ENCODE results near the gene MRTFB.

The MRTFB gene

DNA sequence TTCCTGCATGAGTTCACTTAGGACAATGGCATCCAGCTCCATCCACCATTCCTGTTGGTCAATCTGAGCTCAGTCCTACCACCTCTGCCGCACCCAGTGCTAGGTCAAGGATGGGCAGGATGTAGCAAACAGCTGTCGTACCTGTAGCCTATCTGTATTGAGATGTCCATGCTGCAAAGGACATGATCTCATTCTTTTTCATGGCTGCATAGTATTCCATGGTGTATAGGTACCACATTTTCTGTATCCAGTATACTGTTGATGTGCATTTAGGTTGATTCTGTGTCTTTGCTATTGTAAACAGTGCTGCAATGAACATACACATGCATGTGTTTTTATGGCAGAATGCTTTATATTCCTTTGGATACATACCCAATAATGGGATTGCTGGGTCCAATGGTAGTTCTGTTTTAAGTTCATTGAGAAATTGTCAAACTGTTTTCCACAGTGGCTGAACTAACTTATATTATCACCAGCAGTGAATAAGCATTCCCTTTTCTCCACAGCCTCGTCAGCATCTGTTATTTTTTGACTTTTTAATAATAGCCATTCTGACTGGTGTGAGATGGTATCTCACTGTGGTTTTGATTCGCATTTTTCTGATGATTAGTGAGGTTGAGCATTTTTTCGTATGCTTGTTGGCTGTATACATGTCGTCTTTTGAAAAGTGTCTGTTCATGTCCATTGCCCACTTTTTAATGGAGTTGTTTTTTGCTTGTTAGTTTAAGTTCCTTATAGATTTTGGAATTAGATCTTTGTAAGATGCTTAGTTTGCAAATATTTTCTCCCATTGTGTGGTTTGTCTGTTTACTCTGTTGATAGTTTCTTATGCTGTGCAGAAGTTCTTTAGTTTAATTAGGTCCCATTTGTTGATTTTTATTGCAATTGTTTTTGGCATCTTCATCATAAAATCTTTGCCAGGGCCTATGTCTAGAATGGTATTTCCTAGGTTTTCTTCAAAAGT is 7.2 kb upstream of the MRTFB start:
- FAIRE-seq (no peak), DNase-seq (ENCODE audit: insufficient read length, low spot score) (no peak)
- TF ChIP-seq, protein P1, sequence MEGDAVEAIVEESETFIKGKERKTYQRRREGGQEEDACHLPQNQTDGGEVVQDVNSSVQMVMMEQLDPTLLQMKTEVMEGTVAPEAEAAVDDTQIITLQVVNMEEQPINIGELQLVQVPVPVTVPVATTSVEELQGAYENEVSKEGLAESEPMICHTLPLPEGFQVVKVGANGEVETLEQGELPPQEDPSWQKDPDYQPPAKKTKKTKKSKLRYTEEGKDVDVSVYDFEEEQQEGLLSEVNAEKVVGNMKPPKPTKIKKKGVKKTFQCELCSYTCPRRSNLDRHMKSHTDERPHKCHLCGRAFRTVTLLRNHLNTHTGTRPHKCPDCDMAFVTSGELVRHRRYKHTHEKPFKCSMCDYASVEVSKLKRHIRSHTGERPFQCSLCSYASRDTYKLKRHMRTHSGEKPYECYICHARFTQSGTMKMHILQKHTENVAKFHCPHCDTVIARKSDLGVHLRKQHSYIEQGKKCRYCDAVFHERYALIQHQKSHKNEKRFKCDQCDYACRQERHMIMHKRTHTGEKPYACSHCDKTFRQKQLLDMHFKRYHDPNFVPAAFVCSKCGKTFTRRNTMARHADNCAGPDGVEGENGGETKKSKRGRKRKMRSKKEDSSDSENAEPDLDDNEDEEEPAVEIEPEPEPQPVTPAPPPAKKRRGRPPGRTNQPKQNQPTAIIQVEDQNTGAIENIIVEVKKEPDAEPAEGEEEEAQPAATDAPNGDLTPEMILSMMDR (IDR thresholded peaks at IDR 0.05; ENCODE audit: insufficient read depth, missing control alignments) = no peak

GRCh38 chr16:14069818-14070217 is 1.3 kb upstream of the MRTFB start:
- no peak for FAIRE-seq
- no peak for DNase-seq (ENCODE audit: insufficient read length, low spot score)

DNA sequence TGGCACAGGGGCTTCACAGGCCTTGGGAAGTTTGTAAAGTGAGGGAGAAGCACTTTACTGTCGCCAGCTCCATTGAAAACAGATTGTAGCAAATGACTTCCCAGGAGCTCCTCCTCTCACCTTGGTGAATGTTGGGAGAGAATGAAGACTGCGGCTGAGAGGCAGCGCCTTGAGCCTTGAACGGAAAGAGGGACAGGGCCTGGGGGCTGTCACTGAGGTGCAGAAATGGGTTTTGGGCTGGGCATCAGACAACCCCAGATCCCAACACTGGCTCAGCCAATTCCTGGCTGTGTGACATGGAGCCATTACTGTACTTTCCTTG is 603 bp upstream of the MRTFB start:
- FAIRE-seq (no peak), DNase-seq (ENCODE audit: insufficient read length, low spot score) (no peak)
- TF ChIP-seq, protein P1 (IDR thresholded peaks at IDR 0.05; ENCODE audit: insufficient read depth, missing control alignments) = no peak

More at GRCh38 chr16:14069818-14070217, 1.3 kb upstream of the MRTFB start:
- TF ChIP-seq, protein P1 (IDR thresholded peaks at IDR 0.05; ENCODE audit: insufficient read depth, missing control alignments) = no peak

DNA sequence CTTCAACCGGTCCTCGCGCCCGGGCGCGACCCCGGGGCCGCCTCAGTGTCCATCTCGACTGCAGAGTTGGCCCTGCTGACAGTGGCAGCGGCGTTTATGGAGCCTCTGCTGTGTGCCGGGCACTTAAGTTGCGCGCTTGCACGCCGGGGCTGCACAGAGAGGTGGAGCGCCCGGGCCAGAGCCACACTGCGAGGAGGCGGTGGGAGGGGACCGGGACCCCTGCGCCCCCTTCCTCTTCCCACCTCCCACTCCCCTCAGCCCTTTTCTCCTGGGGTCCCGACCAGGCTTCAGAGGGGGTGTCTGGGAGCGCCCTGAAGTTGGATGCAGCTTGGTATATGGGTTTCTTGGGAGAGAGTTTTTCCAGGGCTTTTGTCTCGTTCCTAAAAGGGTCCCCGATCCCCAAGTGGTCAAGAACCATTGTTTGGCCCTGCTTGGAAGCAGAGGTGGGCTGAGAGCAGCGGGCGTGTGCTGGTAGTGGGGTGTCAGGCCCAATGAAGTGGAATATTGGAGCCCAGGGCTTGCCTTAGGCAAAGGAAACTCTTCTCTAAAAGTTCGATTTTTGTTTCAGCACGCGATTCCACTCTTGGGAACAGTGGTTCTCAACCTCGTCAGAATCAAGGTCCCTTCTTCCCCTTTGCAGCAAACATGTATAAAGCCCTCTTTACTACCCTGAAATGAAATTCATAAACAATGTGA is 605 bp downstream of the MRTFB start:
- TF ChIP-seq, protein P1 (IDR thresholded peaks at IDR 0.05; ENCODE audit: insufficient read depth, missing control alignments) = no peak
- no peak for DNase-seq (ENCODE audit: insufficient read length, low spot score)

DNA sequence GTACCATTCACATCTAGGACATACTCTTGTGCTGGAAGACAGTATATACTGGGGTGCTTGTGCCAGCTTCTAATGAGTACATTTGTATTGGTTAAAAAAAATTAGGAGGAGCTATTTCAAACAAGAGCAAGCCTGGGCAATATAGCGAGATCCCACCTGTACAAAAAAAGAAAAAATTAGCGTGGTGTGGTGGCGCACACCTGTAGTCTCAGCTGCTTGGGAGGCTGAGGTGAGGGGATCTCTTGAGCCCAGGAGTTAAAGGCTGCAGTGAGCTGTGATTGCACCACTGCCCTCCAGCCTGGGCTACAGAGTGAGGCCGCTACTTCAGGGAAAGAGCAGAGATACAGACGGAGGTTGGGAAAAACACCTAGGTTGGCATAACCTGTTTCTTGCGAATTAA is 1.2 kb downstream of the MRTFB start:
- TF ChIP-seq, protein P1 (IDR thresholded peaks at IDR 0.05; ENCODE audit: insufficient read depth, missing control alignments) = no peak
- FAIRE-seq (no peak), DNase-seq (ENCODE audit: insufficient read length, low spot score) (no peak)

More for the DNA sequence above, 605 bp downstream of the MRTFB start:
- FAIRE-seq = no peak

GRCh38 chr16:14074544-14074943 is 3.4 kb downstream of the MRTFB start:
- TF ChIP-seq, protein P1 (IDR thresholded peaks at IDR 0.05; ENCODE audit: insufficient read depth, missing control alignments) = no peak
- DNase-seq (ENCODE audit: insufficient read length, low spot score) (no peak), FAIRE-seq (no peak)

Measured in D721Med (cell line).